GM19438 (cell line): Measurements from ENCODE around the gene PRR23B.

Source experiments
- ATAC-seq: cut with Tn5 transposase; IDR thresholded peaks from one replicate; pipeline ENCODE4 v1.9.1; 2021; ENCODE audit warnings: low read depth; ENCODE audit not compliant: unreplicated experiment

The PRR23B gene

GRCh38 chr3:138975351-138975750, 45.4 kb downstream of the PRR23B start:
- ATAC-seq: no peak

GRCh38 chr3:138974462-138974861, 46.3 kb downstream of the PRR23B start:
- ATAC-seq: no peak

DNA sequence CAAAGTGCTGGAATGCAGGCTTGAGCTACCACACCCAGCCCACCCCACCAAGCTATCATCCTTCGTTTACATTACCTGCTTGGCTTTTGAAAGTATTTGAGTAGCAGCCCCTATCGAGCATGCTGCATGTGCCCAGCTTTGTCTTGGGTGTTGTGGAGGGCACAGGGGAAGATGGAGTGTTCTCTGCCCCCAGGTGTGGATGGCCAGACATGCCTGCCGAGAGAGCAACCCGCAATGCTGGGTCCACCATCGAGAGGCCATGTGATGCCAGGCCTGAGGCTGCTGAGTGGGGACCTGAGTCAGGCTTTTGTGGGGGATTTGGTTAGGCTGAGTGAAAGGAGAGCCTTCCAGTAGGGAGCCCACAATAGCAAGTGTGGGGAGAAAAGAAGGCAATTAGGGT, 47.8 kb downstream of the PRR23B start:
- ATAC-seq: no peak

DNA sequence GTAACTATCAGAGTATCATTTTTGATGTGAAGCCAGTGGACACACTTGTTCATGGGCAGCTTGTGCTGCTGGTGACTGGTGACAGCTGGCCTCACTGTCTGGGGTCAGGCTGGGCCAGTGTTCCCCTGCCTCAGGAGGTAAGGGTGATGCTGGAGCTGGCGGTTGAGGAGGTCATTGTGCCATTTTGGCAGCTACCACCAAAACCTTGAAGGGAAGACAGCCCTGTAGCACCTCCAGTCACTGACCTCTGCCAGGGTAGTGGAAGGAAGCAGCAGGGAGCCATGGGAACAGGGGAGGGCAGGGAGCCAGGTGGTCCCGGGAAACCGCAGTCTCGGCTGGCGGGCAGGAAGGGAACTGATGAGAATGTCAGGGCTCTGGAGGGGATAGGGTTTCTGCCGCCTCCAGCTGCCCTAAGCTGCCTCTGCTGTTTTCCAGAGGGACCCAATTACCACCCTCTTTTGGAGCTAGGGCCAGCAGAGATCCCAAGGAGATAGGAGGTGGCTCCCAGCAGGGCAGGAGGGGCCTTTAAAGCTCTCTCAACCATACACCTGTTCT, 48.9 kb downstream of the PRR23B start:
- no peak for ATAC-seq
